GM19452 (cell line): ENCODE results near the gene FXYD1.

Experiments used
- ATAC-seq: cut with Tn5 transposase; IDR thresholded peaks from one replicate; pipeline ENCODE4 v1.9.1; 2021; ENCODE audit not compliant: unreplicated experiment

Gene FXYD1

GRCh38 chr19:35160629-35161433 lies 22.2 kb downstream of the FXYD1 start:
- no peak for ATAC-seq

- no peak for ATAC-seq
Measured at GRCh38 chr19:35161434-35161743, 22.8 kb downstream of the FXYD1 start.

GRCh38 chr19:35162471-35163326 lies 24.1 kb downstream of the FXYD1 start:
- ATAC-seq, result no peak

GRCh38 chr19:35164418-35164817 lies 25.8 kb downstream of the FXYD1 start:
- ATAC-seq, result no peak

- ATAC-seq, result no peak
Measured at GRCh38 chr19:35165200-35166058, 26.8 kb downstream of the FXYD1 start.

- ATAC-seq, result no peak
Measured at GRCh38 chr19:35166100-35167063, 27.8 kb downstream of the FXYD1 start.

- no peak for ATAC-seq
Measured at GRCh38 chr19:35167251-35168119, 28.9 kb downstream of the FXYD1 start.

- ATAC-seq, result no peak
Measured at GRCh38 chr19:35168196-35168595, 29.6 kb downstream of the FXYD1 start.

GRCh38 chr19:35169221-35169995 lies 30.8 kb downstream of the FXYD1 start:
- ATAC-seq, result no peak

- no peak for ATAC-seq
Measured at GRCh38 chr19:35170359-35171061, 31.9 kb downstream of the FXYD1 start.

GRCh38 chr19:35171730-35172129 lies 33.1 kb downstream of the FXYD1 start:
- ATAC-seq, result no peak

GRCh38 chr19:35174226-35174625 lies 35.6 kb downstream of the FXYD1 start:
- no peak for ATAC-seq

- no peak for ATAC-seq
Measured at GRCh38 chr19:35176181-35176570, 37.6 kb downstream of the FXYD1 start.

- ATAC-seq, result no peak
Measured at GRCh38 chr19:35177377-35178274, 39.0 kb downstream of the FXYD1 start.

GRCh38 chr19:35178701-35179100 lies 40.1 kb downstream of the FXYD1 start:
- ATAC-seq, result no peak

GRCh38 chr19:35179830-35180229 lies 41.2 kb downstream of the FXYD1 start:
- no peak for ATAC-seq

- ATAC-seq, result no peak
Measured at GRCh38 chr19:35181387-35181786, 42.8 kb downstream of the FXYD1 start.
